NCI-H2107 treated with DMSO at 0.1 percent for 48 hours (cell line): ENCODE results near the gene DTWD1.
"Not testable (repeated sequence)": the region's sequence is repeated elsewhere in the genome, so short reads cannot be mapped to it uniquely, and the experiment has no call there.

ENCODE experiments used
- DNase-seq: peaks from one replicate; lab custom pipeline; 2025; ENCODE audit not compliant: unreplicated experiment; lab: John Stamatoyannopoulos, UW

DTWD1 gene, protein sequence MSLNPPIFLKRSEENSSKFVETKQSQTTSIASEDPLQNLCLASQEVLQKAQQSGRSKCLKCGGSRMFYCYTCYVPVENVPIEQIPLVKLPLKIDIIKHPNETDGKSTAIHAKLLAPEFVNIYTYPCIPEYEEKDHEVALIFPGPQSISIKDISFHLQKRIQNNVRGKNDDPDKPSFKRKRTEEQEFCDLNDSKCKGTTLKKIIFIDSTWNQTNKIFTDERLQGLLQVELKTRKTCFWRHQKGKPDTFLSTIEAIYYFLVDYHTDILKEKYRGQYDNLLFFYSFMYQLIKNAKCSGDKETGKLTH

GRCh38 chr15:49620658-49621368, at the start of gene DTWD1, which contains the start of gene FAM227B:
Gene DTWD1, plus strand, starts transcription at chr15:49621048. Its CDS starts 4,120 bp downstream, at chr15:49625168.
Gene FAM227B, minus strand, starts transcription at chr15:49620818. Its CDS starts 5,647 bp downstream, at chr15:49615171.
- peak; percentile 89 for DNase-seq

DNA sequence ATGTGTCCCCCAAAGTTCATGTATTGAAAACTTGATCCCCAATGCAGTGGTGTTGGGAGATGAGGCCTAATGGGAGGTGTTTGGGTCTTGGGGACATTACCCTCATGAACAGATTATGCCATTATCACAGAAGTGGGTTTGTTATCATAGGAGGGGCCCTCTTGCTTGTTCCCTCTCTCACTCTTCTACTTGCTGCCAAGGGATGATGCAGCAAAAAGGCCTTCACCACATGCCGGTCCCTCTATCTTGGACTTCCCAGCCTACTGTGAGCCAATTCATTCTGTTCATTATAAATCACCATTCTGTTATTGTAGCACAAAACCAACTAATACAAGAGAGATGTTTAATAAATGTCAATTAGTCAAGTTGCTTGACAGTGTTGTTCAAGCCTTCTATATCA, 47.4 kb upstream of the DTWD1 start:
- no peak for DNase-seq

GRCh38 chr15:49589030-49589429, 31.8 kb upstream of the DTWD1 start:
- DNase-seq, result no peak

- DNase-seq, result not testable (repeated sequence)
Observed at GRCh38 chr15:49592829-49593316, 28.0 kb upstream of the DTWD1 start.

DNA sequence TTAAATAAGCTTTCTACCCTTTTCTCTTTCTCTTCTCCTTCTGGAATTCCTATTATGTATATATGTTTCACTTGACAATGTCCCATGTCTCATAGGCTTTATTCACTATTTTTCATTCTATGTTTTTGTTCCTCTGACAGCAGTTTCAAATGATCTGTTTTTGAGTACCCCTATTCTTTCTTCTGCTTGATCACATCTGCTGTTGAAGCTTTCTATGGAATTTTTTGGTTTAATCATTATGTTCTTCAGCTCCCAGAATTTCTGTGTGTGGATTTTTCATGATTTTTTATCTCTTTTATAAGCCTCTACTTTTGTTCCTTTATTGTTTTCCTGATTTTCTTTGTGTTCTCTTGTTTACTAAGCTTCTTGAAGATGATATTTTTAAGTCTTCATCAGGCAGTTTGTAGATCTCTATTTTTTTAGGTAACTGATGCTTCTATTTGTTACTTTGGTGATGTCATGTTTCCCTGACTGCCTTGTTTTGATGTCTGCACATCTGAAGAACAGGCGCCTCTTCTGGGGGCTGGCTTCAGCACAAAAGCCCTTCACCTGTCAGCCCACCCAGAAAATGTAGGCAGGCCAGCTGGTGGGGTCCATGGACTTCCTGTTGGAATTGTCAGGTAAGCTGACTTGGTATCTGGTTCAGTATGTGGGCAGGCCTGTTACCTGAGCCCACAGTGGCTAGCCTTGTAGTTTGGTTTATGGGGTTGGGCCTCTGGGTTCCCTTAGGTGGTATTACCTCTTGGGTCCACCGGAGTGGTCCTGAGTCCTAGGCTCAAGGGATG, 16.0 kb upstream of the DTWD1 start:
- DNase-seq, result no peak

- no peak for DNase-seq
Observed at GRCh38 chr15:49605588-49605987, 15.3 kb upstream of the DTWD1 start.

DNA sequence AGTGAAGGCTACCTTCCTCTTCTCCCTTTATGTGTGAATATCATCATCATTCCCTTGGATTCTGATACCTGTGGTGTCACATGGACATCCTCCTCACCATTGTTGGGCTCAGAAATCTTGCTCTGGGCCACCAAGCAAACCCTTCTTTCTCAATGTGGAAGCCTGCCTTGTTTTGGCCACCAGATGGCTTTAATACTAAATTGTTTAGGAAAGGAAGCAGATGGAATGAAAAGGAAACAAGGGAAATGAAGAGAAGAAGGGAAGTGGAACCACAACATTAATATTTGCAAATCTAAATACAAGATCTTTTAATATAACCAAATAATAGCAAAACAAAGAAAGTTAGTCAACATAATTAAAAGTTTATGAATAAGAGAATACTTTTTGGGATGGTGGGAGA, 14.3 kb upstream of the DTWD1 start:
- no peak for DNase-seq

GRCh38 chr15:49610157-49610918, 10.5 kb upstream of the DTWD1 start:
- DNase-seq, result no peak

DNA sequence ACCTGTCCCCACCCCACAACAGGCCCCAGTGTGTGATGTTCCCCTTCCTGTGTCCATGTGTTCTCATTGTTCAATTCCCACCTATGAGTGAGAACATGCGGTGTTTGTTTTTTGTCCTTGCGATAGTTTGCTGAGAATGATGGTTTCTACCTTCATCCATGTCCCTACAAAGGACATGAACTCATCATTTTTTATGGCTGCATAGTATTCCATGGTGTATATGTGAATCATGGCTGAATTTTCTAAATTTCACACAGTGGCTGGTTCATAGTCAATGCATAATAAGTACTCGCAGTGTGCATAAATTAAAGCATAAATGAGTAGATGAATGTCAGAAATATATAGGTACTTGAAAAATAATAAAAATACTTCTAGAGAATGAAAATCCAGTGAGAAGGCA, 8.6 kb upstream of the DTWD1 start:
- not testable (repeated sequence) for DNase-seq

GRCh38 chr15:49619226-49619625, 1.6 kb upstream of the DTWD1 start:
- no peak for DNase-seq

DNA sequence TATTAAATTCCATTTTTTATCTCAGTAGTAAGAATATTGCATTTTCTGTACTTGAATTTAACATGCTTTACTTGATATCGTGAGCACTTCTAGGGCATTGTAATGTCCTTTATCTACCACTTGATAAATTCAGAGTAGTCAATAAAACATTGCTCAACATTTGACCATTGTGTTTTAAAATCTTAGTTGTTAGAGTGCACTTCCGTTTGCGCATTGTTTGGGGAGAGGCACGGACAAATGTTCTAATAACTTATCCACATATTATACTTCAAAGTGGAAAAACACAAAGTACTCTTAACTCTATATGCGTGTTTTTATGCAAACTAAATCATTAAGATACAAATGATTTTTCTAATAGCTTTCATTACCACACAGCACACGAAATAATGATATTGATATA, 649 bp upstream of the DTWD1 start:
- no peak for DNase-seq

DNA sequence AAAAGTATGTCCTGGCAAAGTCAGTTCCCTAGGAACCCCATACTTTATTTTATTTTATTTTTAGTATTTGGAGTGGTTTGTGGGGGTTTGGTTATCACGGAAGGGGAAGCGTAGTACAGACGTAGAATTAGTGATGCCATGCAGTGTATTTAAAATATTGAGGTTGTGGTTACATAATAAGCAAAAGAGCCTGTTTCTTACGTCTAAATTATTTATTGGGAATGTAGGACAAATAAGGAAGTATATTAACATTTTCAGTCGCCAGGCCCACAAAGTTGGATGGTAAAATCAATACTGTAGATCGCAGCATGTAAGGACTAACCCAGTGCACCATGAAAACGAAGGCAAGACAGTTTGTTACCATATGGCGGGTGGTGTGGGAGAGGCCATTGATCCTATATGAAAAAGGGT, 558 bp downstream of the DTWD1 start:
- DNase-seq, result no peak

GRCh38 chr15:49621887-49622286, 1.0 kb downstream of the DTWD1 start:
- DNase-seq, result no peak

DNA sequence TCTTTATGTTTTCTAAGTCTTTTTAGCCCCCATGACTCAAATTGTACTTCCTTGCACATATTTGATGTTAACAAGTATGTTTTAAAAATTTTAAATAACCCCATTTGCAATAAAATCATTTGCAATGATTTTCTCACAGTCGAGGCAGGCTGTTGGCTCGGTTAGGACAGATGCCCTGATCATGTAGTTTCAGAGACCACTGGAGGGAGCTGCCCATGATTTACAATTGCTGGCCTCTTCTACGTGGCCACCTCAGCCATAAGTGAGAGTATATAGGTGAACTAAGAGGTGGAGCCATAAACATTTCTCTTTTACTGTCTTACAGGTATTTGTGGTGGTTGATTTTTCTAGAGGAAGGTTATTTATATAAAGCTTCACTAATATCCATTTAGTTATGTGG, 1.7 kb downstream of the DTWD1 start:
- no peak for DNase-seq

DNA sequence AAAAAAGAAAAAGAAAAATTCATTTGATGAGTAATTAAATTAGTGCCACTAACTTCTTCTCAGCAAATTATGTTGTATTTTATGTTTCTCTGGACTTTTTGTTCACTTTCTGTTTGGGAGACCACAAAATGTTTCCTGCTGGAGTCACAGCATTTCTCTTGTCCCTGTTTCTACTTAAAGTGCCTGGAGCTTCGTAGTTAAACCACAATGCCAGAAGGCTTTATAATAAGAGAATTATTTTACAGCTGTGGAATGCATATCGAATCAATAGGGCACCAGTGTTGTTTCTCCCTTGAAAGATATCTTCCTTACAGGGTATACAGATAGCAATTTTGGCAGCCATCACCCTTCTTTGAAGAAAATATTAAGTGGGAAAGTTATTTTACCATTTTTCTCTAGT, 3.2 kb downstream of the DTWD1 start:
- DNase-seq, result no peak

GRCh38 chr15:49625460-49626036, 4.7 kb downstream of the DTWD1 start:
- no peak for DNase-seq

GRCh38 chr15:49627407-49627877, 6.6 kb downstream of the DTWD1 start:
- no peak for DNase-seq

DNA sequence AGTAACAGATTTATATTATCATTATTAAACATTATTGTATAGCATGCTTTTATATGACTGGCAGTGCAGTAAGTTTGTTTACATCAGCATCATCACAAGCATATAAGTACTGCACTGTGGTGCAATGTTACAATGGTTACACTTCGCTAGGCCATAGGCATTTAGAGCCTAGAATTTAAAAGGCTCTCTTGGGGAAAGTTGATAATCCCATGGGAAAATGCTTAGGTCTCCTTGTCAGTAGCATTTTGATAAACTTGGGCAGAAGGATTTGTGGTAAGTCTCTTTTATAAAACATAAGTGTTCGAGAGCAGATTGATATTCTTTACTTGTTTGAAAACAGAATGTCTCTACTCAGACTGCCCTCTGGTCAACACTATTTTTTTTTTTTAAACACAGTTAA, 7.5 kb downstream of the DTWD1 start:
- no peak for DNase-seq

GRCh38 chr15:49637857-49638256, 17.0 kb downstream of the DTWD1 start:
- DNase-seq, result no peak

GRCh38 chr15:49644364-49644794, 23.5 kb downstream of the DTWD1 start:
- DNase-seq, result no peak
